Kidney glomerular epithelial cell (primary cell): ENCODE measurements around the gene MYLK2.
A peak's percentile ranks its signal among the peaks of the same experiment; 100 is the strongest.

ENCODE experiments used
- DNase-seq: peaks from one replicate; lab custom pipeline; 2025; lab: John Stamatoyannopoulos, UW

Gene MYLK2

DNA sequence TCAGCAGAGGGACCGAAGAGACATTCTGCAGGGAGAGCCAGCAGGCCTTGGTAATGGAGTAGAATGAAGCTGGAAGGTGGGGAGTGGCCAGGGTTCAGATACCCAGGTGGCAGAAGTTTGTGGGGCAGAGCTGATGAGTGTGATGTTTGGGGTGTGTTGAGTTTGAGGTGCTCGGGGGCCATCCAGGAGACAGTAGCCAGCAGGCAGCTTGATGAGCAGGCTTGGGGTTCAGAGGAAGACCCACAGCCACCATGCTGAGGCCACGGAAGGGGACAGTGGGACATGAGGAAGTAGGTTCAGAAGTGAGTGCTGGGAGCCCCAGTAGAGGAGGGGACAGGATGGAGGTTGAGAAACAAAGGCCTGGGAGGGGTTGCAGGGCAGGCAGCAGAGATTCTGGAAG, 37.4 kb downstream of the MYLK2 start:
- no peak for DNase-seq

DNA sequence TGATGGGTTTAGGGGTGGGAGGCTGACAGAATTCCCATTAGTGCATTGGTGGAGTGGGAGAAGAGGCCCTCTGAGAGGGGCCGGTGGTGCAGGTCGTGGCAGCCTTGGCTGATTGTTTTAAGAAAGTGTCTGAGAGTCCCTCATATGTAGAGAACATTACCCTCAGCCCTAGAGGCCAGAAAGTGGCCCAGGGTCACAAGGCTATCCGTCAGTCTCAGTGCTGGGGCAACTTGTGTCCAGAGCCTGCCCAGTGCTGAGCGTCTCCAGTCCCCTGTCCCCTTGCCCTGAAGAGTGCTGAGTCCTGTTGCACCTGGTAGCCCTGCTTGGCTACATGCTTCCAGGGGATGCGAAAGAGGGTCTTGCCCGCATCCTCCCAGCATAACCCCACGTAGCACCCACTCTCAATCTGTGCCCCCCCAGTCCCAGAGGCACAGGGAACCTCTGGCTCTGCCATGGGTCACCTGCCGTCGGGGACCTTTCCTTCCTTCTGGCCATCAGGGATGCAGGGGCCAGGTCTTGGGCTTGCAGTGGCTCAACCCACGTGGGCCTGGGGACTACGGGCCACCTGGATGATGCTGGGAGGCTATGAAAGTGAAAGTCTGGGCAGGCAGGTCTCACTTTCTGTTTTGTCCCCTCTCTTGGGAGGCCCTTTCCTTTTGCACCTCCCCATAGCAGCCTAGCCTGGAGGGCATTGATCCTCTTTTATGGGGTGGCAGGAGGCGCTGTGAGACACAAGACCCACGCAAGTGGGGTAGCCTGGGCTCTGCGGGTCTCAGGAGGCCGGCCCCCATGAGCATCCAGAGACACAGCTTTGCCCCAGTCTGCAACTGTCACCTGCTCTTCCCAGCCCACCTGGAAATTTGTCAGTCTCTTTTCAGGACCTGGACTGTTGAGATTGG, 39.0 kb downstream of the MYLK2 start:
- no peak for DNase-seq

DNA sequence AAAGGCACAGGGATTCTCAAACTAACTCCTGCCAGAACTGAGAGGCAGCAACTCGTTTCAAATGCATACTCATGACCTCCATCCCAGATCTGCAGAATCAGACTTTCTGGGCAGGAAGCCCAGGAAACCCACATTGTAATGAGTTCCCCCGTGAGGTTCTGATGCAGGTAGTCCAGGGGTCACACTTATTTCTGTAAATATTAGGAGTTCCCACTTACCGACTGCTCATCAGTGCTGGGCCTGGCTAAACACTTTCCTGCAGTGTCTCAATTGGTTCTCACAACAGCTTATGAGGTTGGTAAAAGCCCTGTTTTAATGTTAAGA, 39.6 kb downstream of the MYLK2 start:
- DNase-seq = no peak

DNA sequence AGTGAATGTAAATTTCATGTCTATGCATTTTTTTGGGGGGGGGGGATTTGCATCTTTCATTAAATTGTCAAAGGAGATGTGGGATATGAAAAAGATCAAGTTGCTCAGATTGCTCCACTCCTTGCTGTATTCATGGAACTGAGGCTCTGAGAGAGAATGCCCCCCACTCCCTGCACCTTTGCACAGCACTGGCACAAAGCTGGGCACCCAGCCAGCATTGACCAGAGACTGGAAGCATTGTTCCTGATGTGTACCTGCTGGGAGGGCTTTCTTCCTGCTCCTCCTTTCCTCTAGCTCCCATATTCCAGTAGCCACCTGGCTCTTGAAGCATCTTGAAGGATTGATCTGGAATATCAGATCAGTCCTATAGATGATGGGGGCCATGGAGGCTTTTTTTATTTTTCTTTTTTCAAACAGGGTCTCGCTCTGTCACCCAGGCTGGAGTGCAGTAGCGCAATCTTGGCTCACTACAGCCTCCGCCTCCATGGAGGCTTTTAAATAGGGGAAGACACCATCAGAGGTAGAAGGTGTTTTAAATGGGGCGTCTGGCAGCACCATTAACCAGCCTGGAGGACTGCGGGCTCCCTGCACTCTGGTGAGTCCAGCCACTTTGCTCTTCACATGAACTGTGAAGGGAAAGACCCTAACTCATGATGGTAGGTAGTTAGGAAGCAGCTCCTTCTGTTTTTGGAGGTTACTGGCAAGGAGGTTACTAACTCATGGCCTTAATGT, 40.3 kb downstream of the MYLK2 start:
- no peak for DNase-seq

DNA sequence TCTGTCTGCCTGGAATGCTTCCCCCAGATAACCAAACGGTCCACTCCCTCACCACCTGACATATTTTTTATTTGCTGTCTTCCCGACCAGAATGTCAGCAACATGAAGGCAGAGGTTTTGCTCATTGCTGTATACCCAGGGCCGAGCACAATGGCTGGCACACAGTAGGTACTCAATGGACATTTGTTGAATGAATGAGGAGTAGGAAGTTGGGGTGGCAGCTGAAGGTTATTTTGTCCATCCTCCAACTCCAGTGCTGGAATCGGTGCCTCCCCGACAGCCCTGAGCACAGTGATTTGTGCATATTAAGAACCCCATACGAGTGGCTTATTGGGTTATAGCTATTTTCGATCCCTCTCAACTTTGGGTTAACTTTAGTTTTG, 40.8 kb downstream of the MYLK2 start:
- DNase-seq = no peak

DNA sequence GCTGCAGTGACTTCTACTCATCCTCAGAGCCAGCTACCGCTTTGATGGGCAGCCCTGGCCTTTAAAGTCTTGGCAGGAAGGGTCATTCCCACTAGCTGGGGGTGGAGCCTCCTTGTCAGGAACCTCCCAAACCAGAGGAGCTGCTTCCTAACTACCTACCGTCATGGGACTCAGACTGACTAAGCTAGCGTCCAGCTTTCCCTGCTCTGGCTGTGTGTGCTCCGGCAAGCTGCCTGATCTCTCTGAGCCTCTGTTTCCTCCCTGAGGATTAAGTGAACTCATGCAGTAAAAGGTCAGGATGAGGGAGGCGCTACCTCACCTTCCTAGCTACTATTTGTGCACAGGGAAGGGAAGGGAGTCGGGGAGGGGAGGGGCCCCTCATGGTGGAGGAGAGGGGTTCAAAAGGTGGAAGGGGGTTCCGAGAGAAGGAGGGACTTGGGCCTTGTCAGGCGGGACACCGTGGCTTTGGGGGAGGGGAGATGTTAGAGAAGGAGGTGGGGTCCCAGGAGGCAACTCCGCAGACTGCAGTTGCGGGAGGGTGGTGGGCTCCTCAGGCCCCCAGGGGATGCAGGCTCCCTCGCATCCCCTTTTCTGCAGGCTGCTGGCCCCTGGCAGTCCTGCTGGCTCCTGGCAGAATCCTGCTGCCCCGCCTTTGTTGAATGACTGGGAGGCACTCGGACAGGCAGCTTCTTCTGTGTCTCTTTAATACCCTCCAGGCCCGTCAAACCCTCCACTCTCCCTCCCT, 41.4 kb downstream of the MYLK2 start:
- no peak for DNase-seq

DNA sequence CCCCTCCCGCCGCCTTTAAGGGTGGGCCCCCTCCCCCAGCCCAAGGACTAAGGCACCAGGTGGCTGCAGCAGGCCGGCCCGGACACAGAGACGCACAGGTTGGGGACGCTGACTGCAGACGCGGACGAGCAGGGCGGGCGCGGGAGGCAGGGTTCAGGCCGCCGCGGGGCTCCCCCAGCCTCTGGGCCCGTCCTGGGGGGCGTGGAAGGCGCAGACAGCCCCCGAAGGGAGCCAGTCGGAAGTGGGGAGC, 41.9 kb downstream of the MYLK2 start:
- DNase-seq = no peak

DNA sequence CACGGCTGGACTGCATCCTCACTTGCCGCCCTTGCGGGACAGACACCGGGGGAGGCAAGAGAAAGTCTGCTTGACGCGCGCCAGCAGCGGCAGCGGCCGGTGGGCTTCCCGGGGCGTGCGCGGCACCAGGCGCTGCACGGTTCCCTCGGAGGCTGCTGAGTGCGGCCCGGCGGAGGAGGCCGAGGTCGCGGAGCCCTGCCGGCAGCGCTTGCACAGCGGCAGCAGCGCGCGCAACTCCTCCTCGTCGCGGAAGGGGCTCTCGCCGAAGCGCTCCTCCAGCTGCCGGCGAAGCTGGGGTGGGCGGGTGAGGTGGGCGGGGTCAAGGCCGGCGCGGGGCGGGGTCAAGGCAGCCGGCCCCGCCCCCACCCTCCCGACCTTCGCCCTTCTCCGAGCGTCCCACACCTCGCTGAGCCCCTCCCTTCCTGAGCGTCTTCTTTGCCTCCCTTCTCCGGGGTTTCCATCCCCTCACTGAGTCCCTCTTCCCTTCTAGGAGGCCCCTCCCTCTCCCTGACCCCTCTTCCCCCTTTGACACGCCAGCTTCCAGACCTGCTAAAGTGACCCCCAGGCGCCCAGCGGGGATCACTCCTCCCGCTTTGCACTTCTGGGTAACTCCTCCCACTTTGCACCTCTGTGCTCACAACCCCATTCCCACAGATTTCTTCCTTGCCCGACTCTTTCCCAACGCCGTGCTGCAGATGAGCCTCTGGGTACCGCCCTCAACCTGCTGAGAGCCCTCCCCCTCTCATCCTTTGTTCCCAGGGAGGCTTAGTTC, 42.4 kb downstream of the MYLK2 start:
- DNase-seq = peak; percentile 20

DNA sequence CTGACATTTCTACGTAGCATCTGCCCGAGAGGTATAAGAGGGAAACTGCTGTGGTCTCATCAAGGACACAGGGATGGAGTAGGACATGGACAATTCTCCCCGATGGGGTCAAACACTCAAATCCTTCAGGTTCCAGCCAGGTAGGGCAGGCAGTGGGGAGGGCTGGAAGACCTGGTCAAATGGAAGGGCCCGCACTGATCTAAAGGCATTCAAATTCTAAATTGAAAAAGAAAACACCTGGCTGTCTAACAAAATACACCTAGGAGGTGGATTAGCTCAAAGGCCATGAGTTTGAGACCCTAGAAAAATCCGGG, 43.0 kb downstream of the MYLK2 start:
- no peak for DNase-seq

DNA sequence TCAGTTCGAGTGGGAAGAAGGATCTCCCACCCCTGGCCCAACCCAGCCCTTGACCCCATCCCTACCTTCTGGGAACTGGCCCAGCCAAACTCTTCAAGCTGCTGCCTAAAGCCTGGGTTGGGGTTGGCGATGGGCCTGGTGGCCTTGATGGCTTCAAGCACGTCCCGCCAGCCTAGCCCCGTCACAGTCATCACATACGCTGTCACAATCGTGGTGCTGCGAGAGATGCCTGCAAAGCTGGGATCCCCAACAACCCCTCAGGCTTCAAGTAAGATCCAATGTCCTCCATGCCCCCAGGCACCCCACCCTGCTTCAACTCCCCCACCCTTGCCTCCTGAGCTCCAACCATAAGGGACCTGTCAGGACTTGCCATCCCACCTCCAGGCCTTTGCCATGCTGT, 43.4 kb downstream of the MYLK2 start:
- DNase-seq = no peak

DNA sequence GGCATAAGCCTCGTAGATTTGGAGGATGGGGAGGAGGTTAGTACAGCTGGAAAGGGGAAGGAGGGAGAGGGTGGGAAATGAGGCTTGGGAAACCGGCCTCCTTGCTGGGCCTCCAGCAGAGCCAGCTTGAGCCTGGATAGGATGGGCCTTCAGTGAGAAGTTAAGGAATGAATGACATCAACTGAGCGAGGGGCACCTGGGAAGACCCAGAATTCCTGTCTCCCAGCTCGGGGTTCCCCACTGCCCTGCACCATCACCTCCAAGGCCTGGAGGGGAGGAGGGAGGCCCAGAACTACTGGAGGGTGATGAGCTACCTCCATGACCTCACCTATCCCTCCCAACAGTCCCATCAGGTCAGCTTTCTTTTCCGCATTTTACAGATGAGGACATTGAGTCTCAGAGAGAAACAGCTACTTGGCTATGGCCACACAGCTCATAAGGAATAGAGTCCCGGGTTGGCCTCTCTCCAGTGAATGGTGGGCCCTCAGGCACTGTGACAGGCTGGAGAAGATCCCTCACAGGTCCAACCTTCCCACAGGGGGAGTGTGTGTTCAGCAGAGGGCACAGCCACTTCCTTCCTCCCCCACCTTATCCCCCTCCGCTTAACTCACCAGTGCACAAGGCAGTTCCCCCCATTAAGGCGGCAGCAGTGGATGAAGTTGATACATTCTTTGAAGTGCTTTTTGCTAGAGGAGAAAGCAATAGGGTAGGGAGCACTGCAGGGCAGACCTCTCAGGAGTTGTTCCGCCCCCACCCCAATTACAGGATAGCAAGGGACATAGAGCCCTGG, 44.3 kb downstream of the MYLK2 start:
- no peak for DNase-seq

DNA sequence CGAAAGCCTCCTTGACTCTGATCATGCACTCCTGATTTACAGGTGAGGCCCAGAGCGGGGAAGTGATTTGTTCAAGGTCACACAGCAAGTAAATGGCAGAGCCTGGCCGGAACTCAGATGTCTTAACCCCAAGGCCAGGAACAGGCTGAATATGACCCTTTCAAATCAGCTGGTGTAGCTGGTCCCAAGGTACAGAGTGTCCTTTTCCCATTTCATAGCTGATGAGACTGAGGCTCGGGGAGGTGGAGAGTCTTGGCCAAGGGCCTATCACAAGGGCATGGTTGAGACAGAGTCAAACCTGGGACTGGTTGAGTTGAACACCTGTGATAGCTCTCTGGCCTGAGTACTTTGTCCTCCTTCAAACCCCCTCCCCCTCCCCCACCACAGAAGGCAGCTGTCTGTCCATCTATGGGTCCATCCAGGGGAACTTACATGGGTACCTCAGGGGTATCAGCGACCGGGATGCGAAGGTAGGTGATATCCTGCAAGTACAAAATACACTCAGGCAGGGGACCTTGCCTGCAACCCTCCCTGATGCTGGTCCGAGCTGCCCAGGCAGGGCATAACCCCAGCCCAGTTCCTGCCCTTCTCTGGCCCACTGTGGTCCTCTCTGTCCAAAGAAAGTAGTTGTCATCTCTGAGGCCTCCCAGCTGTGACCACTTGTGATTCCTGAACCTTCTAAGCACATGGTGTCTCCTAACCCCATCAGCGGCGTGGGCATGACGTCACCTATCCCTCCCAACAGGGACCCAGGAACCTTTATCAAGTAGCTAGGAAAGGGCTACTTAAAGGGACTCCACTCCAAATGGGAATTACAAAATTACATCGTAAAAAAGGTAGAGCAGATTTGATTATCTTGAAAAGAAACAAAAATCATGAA, 45.6 kb downstream of the MYLK2 start:
- no peak for DNase-seq

DNA sequence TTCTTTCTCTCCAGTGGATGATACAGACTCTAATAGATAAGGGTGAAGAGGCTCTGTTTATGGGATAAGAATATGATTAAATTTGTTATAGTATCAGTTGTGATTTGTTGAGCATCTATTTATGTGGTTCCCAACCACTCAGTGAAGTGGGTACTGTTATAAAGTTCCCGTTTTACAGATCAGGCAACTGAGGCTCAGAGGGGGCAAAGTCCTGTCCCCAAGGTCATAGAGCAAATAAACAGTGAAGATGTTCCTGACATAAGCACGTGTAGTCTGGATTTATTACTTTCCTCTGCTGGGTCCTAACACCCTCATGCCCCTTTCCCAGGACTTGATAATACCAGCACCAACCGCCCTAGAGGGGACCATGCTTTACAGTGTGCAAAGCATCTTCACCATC, 47.1 kb downstream of the MYLK2 start:
- no peak for DNase-seq

DNA sequence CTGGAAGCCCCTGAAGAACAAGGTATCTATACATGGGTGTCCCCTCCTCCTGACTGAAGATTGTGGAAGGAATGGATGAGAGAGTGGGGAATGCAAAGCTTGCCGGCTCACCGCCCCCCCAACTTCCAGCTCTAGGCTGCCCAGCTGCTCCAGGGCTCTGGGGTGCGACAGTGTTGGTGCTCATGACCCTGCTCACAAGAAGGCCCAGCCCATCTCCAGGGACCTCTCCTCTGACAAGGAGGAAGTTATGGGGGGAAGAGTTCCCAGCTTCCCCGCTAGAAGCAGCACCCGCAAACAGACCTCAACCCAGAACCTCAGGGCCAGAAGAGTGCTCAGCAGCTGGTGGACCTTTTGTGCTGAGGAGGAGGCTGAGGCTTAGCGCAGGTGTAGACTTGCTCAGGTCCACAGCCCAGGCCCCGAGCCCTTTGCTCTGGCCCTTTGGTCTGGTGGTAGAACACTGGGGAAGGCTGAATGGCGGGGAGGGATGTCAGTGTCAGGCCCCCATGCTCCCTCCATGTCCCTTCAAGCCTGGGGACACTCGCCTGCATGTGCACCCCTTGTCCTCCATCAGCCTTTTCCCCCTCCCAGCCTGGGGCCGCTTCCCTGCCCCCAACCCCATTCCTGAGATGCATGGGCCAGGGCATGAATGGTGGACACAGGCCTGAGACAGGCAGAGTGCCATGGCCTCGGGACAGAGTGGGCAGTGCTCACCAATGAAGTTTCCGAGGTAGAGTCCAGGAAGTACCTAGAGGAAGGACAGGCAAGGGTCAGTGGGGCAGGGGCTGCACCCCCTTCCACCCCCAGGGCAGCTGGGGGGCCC, 49.9 kb downstream of the MYLK2 start:
- no peak for DNase-seq

DNA sequence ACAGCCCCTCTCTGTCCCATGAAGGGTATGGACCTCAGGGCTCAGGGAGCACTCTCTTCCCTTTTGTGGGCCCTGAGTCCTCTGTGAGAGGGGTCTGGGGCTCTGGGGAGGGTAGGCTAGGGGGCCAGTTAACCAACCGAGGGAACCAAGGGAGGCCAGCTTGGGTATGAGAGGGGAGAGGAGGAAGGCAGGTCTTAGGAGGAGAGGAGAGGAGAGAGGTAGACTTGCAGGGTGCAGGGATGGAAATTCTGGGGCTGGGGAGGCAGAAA, 50.5 kb downstream of the MYLK2 start:
- no peak for DNase-seq

DNA sequence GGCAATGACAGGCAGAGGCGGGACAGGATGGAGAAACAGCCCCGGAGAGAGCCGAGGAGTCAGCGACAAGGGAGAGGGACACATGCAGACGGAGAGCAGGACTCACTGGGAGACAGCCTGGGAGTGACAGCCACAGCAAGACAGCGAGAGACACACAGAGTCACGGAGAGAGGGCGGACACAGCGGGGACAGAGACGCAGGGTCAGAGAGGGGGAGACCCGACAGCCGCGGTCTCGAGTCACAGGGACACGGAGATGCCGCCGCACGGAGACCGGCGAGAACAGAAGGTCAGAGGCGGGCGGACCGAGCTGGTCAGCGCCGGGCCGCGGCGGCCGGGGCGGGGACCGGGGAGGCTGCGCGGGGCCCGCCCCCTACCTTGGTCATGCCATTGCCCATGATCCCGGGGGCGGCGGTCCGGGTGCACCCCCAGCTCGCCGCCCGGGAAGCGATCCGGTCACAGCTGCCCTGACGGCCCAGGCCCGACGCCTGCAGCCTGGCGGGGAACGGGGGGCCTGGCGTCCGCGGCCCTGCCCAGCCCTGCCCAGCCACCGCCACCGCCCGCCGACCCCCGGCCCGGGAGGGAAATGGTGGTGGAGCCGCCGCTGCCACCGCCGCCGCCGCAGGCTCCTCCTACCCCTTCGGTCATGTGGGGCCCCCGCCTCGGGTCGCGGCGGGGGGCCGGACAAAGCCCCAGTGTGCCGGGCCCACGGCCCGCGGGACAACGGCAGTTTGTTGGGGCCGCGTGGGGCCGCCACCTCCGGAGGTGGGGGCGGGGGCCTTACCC, 51.0 kb downstream of the MYLK2 start, which contains the start of the genes DUSP15 and TTLL9:
DUSP15 (minus strand) TSS at position 586 of the 784 bp plus-strand sequence; CDS start at position 396, 190 bp downstream.
TTLL9 (plus strand) TSS at position 693 of the 784 bp plus-strand sequence. CDS start 493 bp downstream, outside the sequence.
- no peak for DNase-seq

DNA sequence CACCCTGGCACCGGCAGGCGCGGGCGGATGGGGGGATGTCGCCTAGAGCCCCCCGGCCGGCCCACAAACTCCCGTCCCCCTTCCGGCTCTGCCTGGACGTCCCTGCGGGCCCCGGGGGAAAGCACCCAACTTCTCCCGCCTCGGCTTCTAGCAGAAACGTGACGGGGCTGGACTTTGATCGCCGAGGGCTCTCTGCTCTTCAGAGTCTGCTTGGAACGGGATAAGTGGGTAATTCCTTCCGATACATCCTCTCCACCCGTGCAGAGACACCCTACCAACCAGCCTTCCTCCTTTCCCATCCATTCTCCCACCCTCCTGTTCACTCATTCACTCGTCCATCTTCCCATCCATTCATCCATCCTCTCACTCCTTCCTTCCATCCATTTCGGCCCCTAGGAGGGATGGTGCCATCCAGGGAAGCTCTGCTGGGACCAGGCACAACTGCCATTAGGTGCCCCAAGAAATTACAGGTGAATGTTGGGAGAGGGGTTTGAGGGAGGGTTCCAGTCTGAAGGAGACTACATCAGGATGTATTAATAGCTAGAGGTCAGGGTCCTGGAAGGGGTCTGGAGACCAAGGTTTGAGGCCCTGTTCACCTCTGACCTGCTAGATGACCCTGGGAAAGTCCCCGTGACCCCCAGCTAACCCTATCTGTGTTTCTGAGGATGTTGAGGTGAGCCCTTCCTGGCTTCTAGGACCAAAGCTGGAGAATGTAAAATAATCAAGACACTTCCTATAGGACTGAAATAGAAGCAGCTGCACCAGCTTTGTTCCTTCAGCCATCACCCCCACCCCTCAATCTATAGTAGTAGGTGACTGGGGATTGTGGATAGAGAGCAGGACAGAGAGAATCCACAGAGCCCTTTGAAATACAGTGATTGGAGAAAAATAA, 51.8 kb downstream of the MYLK2 start:
- no peak for DNase-seq

DNA sequence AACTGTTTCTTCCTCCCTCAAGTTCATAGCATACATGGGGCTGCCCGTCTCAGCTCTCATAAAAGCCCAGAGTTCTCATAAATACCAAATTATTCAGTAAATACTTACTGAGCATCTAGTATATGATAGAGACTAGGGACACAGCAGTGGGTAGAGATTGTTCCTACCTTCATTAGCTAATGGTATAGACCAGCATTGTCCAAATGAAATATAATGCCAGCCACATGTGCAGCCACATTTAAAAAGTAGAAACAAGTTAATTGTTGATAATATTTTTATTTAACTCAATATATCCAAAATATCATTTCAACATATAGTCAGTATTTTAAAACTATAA, 52.4 kb downstream of the MYLK2 start:
- no peak for DNase-seq
